Stimulated activated CD8-positive, alpha-beta memory T cell treated with anti-CD3 and anti-CD28 coated beads, Interleukin-4, amount 100 ng/mL, for 24 hours (primary cell): ENCODE data around the gene SMARCA4.
"Not testable (repeated sequence)": the region's sequence is repeated elsewhere in the genome, so short reads cannot be mapped to it uniquely, and the experiment has no call there.

Source experiments
- DNase-seq: peaks from one replicate; pipeline ENCODE4 v3.0.0-alpha.2; 2020; ENCODE audit warnings: low read depth

Gene SMARCA4

GRCh38 chr19:11098861-11099260 lies 138.0 kb downstream of the SMARCA4 start:
- DNase-seq = no peak

GRCh38 chr19:11100049-11100448 lies 139.2 kb downstream of the SMARCA4 start:
- no peak for DNase-seq

GRCh38 chr19:11101057-11101456 lies 140.2 kb downstream of the SMARCA4 start:
- no peak for DNase-seq

- no peak for DNase-seq
These were observed 142.1 kb downstream of the SMARCA4 start for GRCh38 chr19:11102944-11103343.

- not testable (repeated sequence) for DNase-seq
These were observed 142.8 kb downstream of the SMARCA4 start for GRCh38 chr19:11103667-11104066.

- DNase-seq = no peak
These were observed 144.3 kb downstream of the SMARCA4 start for GRCh38 chr19:11105014-11105636.

- no peak for DNase-seq
These were observed 145.6 kb downstream of the SMARCA4 start for GRCh38 chr19:11106477-11106876.

GRCh38 chr19:11108746-11109145 lies 147.9 kb downstream of the SMARCA4 start:
- no peak for DNase-seq

- DNase-seq = no peak
These were observed 150.4 kb downstream of the SMARCA4 start for GRCh38 chr19:11111117-11111770.

- DNase-seq = no peak
These were observed 150.9 kb downstream of the SMARCA4 start for GRCh38 chr19:11111771-11112144.
